Superior temporal gyrus (tissue), 1 donor: ENCODE data around the gene SLC22A14.
A peak's percentile ranks its signal among the peaks of the same experiment; 100 is the strongest.
"Not testable (repeated sequence)": the region's sequence is repeated elsewhere in the genome, so short reads cannot be mapped to it uniquely, and the experiment has no call there.

Experiments
- DNase-seq: peaks from one replicate; pipeline ENCODE4 v3.0.0-alpha.2; 2016; ENCODE audit errors: extremely low spot score

The SLC22A14 gene

GRCh38 chr3:38313695-38314094, 31.6 kb downstream of the SLC22A14 start:
- DNase-seq, result no peak

GRCh38 chr3:38314112-38314763, 32.1 kb downstream of the SLC22A14 start:
- no peak for DNase-seq

GRCh38 chr3:38314764-38315487, 32.8 kb downstream of the SLC22A14 start:
- DNase-seq, result no peak

DNA sequence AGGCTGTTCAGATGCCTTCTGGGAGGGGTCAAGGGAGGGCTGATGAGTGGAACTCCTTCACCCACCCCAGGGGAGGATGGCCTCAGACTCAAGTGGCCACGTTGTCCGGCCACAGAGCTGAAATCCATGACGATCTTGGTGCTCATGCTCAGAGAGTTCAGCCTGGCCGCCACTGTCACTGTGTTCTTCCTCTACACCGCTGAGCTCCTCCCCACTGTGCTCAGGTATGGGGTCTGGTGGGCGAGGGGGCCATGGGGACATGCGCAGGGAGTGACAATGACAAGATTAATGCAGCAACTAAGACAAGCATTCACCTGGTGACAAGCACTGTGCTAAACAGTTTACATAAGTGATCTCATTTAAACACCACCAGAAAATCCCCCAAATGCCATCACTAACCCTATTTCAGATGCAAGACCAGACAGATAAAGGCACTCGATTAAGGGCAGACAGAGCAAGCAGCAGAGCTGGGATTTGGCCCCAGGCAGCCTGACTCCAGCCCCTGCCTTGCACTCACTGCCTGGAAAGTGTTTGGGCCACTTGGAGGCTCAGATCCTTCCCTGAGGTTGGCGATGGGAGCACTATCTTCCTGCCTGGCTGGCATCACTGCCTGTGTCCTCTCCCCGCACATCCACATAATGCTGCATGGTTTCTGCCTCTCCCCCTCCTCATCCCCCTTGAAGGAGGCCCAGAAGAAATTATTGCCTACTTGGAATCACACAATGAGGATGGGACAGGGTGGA, 33.6 kb downstream of the SLC22A14 start:
- DNase-seq, result no peak

- DNase-seq, result no peak
Measured at GRCh38 chr3:38316356-38317191, 34.5 kb downstream of the SLC22A14 start.

DNA sequence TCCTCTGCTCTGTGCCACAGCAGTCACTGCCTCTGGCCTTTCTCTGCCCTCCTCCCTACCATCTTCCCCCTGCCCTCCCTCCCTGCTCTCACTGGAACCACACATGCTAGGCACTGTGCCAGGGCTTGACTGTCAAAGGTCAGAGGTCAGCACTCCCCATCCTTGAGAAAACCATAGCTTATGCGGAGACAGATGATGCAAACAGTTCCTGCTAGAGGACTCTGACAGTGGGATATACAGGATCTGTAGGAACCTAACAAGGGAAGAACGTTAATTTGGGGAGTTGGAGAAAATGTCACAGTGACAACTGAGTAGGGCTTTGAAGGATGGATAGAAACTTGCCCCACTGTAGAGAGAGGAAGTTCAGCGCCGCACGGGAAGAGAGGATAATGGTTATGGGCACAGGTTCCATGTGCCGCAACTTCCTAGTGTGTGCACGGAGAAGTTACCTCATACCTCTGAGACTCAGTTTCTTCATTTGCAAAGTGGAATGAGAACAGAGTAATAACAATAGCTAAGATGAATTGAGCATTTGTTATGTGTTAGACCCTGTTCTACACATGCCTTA, 35.2 kb downstream of the SLC22A14 start:
- DNase-seq, result no peak

DNA sequence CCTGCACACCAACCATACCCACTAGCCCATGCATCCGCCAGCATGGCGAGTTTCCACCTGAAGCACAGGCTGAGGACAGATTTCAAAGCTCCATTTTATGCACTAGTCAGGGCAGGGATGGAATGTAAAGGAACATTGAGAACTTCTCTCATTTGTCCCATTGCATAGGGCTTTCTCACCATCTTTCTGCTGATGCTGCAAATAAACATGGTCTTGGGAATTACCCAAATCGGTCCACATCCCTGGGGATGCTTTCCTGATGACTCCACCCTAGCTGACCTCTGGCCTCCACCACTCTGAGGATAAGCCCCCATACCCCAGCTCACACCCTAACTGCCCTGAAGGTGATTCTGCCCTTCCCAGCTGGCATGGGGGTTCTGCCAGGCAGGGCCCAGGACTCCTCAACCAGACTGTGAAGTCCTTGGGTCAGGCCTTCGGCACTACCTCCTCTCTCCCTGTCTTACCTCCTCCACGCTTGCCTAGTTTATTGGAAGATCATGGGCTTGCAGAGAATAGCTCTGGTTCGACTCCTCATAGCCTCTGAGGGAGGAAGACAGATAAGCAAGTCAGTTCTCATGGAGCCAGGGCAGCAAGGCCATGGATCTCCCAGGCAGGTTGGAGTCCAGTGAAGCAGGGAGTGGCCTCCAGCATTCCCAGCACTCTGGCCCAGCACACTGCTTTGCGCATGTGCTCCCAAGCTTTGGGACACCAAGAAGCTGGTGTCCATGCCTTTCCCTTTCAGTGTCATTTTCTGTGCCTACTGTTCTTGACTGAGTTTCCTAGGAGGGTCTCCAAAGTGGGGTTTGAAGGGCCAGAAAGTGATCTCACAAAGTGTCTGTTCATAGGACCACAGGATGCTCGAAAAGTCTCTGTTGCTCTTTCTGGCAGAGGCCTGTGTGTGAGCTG, 36.9 kb downstream of the SLC22A14 start:
- no peak for DNase-seq

DNA sequence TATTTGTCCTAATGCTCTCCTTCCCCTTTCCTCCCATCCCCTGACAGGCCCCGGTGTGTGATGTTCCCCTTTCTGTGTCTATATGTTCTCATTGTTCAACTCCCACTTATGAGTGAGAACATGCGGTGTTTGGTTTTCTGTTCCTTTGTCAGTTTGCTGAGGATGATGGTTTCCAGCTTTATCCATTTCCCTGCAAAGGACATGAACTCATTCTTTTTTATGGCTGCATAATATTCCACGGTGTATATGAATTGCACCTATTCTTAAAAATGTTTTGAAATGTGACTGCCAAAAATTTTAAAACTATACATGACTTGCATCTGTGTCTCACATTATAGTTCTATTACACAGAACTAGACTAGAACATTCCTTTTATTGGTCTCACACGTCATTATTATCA, 38.5 kb downstream of the SLC22A14 start:
- DNase-seq, result not testable (repeated sequence)

- DNase-seq, result no peak
Measured at GRCh38 chr3:38323060-38323459, 41.0 kb downstream of the SLC22A14 start.

GRCh38 chr3:38325256-38325655, 43.2 kb downstream of the SLC22A14 start:
- no peak for DNase-seq

- no peak for DNase-seq
Measured at GRCh38 chr3:38327335-38328009, 45.4 kb downstream of the SLC22A14 start.

- DNase-seq, result no peak
Measured at GRCh38 chr3:38331257-38332022, 49.3 kb downstream of the SLC22A14 start.

DNA sequence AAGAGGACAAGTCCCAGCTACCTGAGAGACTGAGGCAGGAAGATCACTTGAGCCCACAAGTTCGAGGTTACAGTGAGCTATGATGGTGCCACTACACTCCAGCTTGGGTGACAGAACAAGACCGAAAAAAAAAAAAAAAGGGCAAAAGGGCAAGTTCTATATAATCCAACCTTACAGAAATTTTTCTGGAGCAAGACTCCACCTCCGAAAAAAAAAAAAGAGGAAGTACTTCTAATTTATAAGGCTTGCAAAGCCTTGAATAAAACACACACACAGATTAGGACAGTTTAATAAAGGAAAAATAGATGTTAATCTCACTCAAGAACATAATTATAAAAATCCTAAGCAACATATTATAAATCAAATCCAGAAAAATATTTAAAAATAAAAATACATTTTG, 50.1 kb downstream of the SLC22A14 start:
- DNase-seq, result no peak

- DNase-seq, result peak; percentile 12
Measured at GRCh38 chr3:38334142-38335055, 52.3 kb downstream of the SLC22A14 start.

DNA sequence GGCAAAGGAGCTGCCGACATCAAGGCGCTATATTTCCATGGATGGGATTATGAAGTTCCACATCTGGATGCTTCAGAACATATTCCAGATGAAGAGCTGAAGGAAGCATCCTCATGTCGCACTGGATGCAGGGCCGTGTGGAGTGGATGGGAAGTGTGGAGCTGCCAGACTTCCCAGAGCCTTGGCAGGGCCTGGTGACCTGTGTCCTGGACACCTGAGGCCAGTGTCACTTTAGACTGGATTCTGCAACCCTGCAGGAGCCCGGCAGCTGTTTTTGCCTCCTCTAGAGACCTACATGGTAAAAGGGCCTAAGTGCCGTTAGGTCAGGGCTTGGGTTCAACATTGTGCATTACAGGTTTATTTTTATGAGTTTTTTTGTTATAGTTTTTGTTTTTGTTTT, 53.2 kb downstream of the SLC22A14 start:
- DNase-seq, result no peak

DNA sequence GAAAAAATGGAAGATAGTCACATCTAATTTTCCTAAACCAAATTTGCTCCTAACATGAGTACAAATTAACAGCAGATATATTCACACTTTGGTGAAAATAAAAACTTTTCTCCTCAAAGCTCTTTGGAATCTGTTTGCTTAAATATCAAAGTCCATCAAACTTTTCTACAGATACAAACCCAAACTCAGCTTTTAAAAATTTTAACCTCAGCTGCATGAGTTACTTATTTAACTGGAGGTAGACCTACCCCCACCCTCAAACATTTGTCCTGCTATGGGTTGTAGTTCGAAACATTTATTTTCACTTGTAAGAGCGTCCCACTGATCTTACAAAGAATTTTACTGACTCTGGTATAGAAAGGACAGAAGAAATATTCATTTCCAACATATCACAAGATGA, 55.6 kb downstream of the SLC22A14 start:
- DNase-seq, result no peak

- peak; percentile 24 for DNase-seq
Measured at GRCh38 chr3:38343797-38344594, 61.9 kb downstream of the SLC22A14 start.
